ENCODE results near the gene SSNA1. TPM values are rescaled to one million over a fixed set of nuclear protein-coding genes. Genes with fewer than 3 reads are reported as not detected.

The SSNA1 gene
- total and polyA plus RNA-seq, 8 donors, result 28.1 to 154 (median 122) TPM

GRCh38 chr9:137149942-137150616, 38.4 kb upstream of the SSNA1 start:
- Histone ChIP-seq H3K4me3 (no peak overlapping the region), H3K27ac (no peak overlapping the region), H3K4me1 (no peaks in the 10 kb centered on the region), H3K9me3 (peaks cover 0 to 3% (median 0%) of the 10 kb centered on the region in 4 donors), H3K27me3 (peaks cover 3 to 65% (median 29%) of the 10 kb centered on the region in 3 donors), H3K36me3 (no peaks in the 10 kb centered on the region)
- TF ChIP-seq EP300 (IDR thresholded peaks at IDR 0.05), result no peak
- no peak for TF ChIP-seq POLR2AphosphoS5 (IDR thresholded peaks at IDR 0.05)
- no peak for TF ChIP-seq POLR2A (IDR thresholded peaks at IDR 0.05)
- TF ChIP-seq CTCF (IDR thresholded peaks at IDR 0.05), result no peak
- intact Hi-C loops (cut with DNase I; ENCODE audit: low total_unique reads), result no loop called here
- peak in 1 of 2 donors; percentile 47 for DNase-seq
- WGBS, 5 donors, result 47 to 62% (median 61%) methylated on average over 19 to 20 of the region's 20 CpGs

- peak; percentile 49 to 67 for DNase-seq
- TF ChIP-seq CTCF (IDR thresholded peaks at IDR 0.05), result no peak
- no peak for TF ChIP-seq POLR2AphosphoS5 (IDR thresholded peaks at IDR 0.05)
- no peak for TF ChIP-seq POLR2A (IDR thresholded peaks at IDR 0.05)
- no peak for TF ChIP-seq EP300 (IDR thresholded peaks at IDR 0.05)
Observed at GRCh38 chr9:137150617-137151457, 37.6 kb upstream of the SSNA1 start.

GRCh38 chr9:137152844-137153405, 35.6 kb upstream of the SSNA1 start:
- DNase-seq, result no peak
- H3K4me1 ChIP-seq, result peaks cover 6 to 11% (median 9%) of the 10 kb centered on the region in 4 donors
- H3K9me3 ChIP-seq, result peaks cover 0 to 3% (median 0%) of the 10 kb centered on the region in 4 donors
- H3K27ac ChIP-seq, result no peak overlapping the region
- no peak overlapping the region for H3K4me3 ChIP-seq
- 89 to 94% (median 91%) methylated on average over 7 of the region's 7 CpGs for WGBS, 5 donors
- intact Hi-C loops (cut with DNase I; ENCODE audit: low total_unique reads), result no loop called here
- H3K27me3 ChIP-seq, result peaks cover 5 to 66% (median 32%) of the 10 kb centered on the region in 3 donors
- H3K36me3 ChIP-seq, result no peaks in the 10 kb centered on the region
- TF ChIP-seq CTCF (IDR thresholded peaks at IDR 0.05) (no peak), POLR2A (IDR thresholded peaks at IDR 0.05) (no peak), EP300 (IDR thresholded peaks at IDR 0.05) (no peak), POLR2AphosphoS5 (IDR thresholded peaks at IDR 0.05) (no peak)

More at GRCh38 chr9:137150617-137151457, 37.6 kb upstream of the SSNA1 start:
- H3K9me3 ChIP-seq, result peaks cover 0 to 3% (median 0%) of the 10 kb centered on the region in 4 donors
- no peak overlapping the region for H3K4me3 ChIP-seq
- WGBS, 5 donors, result 16 to 30% (median 29%) methylated on average over 34 of the region's 34 CpGs
- no peak overlapping the region for H3K27ac ChIP-seq
- H3K27me3 ChIP-seq, result peaks cover 3 to 66% (median 32%) of the 10 kb centered on the region in 3 donors
- no peaks in the 10 kb centered on the region for H3K36me3 ChIP-seq
- H3K4me1 ChIP-seq, result no peaks in the 10 kb centered on the region
- intact Hi-C loops (cut with DNase I; ENCODE audit: low total_unique reads), result no loop called here
